ENCODE measurements around the gene SNX33.
"Not testable (repeated sequence)": the region's sequence is repeated elsewhere in the genome, so short reads cannot be mapped to it uniquely, and the experiment has no call there.

The SNX33 gene

DNA sequence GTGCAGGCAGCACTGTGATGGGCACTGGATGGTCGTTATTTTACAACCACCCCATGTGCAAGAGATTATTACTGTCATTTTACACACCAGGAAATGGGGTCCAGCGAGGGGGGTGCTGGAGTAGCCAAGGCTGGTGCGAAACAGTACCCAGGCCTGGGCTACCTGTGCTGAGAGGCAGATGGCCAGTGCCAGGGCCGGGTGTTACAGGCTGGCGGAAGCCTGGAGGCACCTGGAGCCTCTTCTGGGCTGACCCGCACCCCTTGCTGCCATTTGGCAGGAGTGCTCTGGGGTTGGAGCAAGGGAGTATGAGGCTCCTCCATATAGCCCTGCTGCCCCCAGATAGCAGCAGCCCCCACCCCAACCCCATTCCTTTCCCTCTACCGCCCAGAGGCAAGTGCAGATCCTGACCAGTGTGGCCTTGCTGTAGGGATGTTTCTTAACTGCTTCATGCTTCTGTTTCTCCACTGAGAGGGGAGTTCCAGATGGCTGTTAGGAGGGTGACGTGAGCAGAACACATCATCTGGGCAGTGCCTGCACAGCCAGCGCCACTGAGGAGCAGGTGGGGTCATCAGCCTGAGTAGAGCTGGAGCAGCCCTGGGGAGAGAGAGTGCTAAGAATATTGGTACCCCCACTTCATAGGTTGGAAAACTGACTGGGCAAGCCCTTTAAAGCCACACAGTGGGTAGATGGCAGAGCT lies 15.3 kb downstream of the SNX33 start:
- no peak for DNase-seq (ENCODE audit: low read depth)

DNA sequence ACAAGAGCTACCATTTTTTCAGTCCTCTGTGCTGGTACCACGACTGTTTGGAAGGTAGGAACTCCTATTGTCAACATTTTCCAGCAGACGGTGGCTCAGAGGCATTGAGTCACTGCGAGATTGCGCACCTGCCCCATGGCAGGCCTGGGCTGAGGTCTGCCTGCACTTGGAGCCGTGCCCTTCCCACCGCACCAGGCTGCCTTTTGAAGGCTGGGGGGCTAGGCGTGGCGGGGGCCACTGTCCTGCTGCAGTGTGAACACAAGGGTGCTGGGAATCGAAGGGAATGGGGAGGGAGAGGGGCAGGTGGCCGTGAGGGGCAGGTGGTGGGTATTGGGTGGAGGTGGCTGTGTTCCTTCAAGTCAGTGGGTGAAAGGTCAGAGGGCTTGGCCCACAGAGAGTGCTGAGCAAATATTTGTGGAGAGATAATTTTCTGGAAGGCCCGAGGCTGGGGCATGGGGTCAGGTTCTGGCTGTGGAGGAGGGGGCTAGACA lies 16.3 kb downstream of the SNX33 start:
- no peak for DNase-seq (ENCODE audit: low read depth)

- peak; percentile 98 for DNase-seq (ENCODE audit: low read depth)
Measured at GRCh38 chr15:75666823-75667501, 19.2 kb downstream of the SNX33 start.

DNA sequence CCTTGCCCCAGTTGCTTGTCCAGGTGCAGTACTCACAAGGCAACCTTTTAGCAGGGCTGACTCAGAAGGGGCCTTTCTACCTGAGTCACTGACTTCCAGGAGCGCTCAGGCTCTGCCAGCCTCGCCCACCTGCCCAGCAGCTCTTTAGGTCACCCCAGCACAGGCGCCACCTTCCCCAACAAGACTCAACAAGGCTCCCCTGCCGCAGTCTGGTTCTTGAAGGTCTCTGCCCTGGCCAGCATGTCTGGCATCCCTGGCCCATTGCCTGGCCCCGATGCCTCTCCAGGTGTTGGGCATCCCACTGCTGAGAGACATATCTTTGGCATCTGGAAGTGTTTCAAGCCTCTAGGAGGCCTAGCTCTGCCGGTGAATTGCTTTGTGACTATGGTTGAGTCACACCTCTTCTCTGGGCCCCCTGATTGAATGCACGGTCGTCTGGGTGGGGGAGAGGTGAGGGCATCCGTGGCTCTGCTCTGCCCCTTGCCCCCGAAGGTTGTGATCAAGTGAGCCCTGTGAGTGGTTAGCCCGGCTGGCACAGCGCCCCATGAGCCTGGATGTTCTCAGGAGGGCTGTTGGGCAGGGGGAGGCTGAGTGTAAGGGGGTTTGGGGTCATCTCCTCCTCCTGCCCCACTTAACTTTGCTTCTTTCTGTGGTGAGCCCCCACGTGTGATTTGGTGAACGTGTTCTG lies 21.6 kb downstream of the SNX33 start:
- DNase-seq (ENCODE audit: low read depth), result no peak

GRCh38 chr15:75669879-75670212 lies 22.1 kb downstream of the SNX33 start:
- DNase-seq (ENCODE audit: low read depth), result no peak

GRCh38 chr15:75671730-75672602 lies 24.3 kb downstream of the SNX33 start:
- no peak for DNase-seq (ENCODE audit: low read depth)

DNA sequence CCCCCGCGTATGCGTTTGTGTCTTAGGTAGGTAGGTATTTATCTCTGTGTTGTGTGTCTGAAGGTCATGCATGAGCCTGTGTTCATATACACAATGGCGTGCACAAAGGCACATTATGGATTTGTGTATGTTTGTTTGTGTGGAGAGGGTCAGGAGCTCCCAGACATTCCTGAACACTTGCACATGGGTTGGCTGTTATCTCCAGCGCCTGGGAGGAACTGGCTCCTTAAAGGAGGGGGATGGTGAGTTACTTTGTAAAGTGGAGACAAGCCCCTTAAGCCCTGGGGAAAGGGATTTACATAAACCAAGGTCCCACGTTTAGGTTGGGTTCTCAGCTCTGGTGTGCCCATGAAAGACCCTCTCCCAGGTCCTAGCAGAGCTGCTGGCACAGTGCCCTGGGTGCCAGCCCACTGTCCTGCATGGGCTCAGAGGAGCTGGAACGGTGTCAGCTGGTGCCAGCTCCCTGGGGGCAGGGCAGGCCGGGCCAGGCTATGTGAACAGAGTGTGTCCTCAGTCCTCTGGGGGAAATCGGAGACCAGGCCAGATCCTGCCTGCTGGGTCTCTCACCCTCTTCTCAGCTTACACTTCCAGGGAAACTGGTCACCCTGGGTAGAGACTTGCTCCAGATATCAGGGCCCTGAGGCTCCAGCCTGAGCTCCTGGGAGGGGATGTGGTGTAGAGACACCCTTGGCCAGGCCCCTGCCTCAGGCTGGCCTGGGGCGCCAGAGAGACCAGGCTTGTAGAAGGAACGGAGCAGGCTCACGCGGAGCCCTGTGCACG lies 25.1 kb downstream of the SNX33 start:
- peak; percentile 59 for DNase-seq (ENCODE audit: low read depth)

- no peak for DNase-seq (ENCODE audit: low read depth)
Measured at GRCh38 chr15:75673426-75674235, 25.9 kb downstream of the SNX33 start.

DNA sequence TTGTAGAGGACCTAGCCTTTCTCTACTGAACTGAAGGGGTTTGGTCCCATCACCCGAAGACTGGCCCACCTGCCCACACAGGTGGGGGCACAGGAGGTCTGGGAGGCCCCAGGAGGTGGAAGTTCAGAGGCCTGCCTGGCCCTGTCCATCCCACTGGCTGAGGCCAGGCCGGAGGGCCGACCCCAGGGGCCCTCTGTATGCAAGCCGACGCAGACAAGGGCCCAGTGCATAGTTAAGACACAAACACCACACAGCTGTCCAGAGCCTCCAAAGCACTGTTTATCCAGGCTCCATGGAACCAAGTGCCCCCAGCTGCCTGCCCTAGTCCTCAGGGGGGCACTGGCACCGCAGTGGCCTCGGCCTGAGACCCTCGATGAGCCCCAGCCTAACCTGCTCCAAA lies 26.7 kb downstream of the SNX33 start:
- DNase-seq (ENCODE audit: low read depth), result no peak

DNA sequence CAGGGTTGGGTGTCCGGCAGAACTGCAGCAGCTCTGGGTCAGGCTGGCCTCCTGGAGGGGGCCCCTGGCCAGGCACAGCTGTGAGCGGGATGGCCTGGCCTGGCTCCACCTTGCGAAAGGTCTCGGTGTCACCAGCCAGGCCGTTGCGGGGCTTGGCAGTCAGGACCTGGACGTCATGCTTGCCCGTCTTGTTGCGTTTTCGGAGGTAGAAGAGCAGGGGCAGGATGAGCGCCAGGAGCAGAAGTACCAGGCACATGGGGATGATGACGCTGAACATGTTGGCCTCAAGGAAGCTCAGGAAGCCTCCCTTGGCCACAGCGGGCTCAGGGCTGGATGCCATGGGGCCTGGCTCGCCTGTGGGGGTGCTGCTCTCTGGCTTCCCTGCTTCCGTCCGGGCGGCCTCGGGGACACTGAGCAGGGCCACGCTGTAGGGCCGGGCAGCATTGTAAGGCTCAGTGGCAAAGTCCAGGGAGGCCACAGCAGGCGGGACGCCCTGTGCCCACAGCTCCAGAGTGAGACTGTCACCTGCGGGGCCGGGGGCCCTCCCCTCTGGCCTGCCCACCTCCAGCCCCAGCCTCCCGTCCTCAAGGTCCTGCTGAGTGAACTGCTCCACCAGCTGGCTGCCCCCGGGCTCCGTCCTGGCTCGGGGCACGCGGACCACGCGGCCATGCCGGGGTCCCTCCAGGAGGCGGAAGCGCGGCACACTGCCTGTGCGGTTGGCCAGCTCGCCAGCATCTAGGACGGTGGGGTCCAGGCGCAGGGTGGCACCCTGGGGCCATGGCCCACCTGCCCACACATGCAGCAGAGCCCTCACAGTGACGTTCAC lies 28.1 kb downstream of the SNX33 start:
- no peak for DNase-seq (ENCODE audit: low read depth)

DNA sequence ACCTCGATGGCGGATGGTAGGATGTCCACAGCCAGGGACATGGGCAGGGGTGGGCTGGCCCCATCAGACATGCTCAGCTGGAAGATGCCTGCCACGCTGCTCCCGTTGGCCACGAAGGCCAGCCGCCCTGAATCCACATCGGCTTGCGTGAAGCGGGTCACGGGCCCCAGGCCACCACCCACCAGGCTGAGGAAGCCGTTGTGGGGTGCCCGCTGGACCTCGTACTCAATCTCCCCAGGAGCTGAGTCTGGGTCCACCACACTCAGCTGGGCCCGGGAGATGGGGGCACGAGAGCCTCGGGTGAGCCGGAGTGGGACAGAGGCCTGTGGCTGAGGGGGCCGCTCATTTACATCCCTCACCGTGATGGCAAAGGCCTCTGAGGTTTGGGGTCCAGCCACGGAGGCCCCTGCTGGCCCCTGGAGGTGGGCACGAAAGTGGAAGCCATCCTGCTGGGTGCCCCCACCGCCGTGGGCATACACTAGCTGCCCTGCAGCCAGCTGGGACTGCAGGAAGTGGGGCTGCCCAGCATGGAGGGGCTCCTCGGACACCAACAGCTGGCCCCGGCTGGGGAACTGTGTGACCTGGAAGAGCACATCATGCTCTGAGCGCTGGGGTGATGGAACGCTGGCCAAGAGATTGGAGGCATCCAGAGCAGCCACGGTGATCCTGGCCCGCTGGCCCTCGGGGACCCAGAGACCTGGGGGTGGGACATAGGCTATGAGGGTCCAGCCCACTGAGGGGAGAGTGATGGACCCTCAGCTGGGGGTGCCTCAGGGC lies 29.2 kb downstream of the SNX33 start:
- DNase-seq (ENCODE audit: low read depth), result no peak

DNA sequence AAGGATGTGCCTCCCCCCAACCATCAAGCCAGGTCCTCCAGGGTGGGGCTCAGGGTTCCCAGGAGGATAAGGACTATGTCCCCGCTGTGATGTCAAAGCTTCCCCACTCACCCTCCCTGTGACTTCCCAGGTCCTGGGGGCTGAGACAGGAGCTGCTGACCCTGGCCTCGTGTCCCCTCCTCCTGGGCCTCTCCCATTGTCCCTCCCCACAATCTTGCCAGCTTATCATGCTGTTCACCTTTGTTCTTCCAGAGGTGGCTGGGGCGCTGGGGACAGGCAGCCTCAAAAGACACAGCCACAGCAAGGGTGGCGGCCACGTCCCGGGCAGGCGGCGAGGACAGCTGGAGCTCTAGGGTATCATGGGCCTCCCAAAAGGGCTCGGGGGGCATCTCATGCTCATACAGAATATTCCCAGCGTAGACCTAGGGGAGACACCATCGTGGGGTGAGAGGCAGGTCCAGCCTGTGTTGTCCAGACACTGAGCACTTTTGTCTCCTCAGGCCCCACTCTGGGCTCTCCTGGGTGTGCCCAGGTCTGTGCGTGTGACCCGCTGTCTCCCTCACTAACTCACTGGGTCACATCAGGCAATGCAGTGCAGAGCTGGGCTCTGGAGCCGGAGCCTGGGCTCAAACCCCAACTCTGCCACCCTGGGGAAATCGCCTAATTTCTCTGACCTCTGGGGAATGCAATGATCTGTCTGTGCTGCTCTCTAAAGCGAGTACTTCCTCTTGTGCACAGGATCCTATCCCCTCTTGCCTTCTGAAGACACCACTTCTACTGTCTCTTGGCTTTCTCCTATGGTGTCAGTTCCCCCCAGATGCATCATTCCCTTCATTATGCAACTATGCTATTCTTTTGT lies 30.0 kb downstream of the SNX33 start:
- no peak for DNase-seq (ENCODE audit: low read depth)

DNA sequence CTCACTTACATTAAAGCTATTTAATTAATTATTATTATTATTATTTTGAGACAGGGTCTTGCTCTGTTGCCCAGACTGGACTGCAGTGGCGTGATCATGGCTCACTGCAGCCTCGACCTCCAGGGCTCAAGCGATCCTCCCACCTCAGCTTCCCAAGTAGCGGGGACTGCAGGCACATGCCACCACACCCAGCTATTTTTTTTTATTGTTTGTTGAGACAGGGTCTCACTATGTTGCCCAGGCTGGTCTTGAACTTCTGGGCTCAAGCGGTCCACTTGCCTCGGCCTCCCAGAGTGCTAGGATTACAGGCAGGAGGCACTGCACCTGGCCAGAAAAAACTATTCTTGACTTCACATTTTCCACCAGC lies 30.6 kb downstream of the SNX33 start:
- DNase-seq (ENCODE audit: low read depth), result not testable (repeated sequence)

GRCh38 chr15:75680007-75680789 lies 32.5 kb downstream of the SNX33 start:
- DNase-seq (ENCODE audit: low read depth), result no peak

DNA sequence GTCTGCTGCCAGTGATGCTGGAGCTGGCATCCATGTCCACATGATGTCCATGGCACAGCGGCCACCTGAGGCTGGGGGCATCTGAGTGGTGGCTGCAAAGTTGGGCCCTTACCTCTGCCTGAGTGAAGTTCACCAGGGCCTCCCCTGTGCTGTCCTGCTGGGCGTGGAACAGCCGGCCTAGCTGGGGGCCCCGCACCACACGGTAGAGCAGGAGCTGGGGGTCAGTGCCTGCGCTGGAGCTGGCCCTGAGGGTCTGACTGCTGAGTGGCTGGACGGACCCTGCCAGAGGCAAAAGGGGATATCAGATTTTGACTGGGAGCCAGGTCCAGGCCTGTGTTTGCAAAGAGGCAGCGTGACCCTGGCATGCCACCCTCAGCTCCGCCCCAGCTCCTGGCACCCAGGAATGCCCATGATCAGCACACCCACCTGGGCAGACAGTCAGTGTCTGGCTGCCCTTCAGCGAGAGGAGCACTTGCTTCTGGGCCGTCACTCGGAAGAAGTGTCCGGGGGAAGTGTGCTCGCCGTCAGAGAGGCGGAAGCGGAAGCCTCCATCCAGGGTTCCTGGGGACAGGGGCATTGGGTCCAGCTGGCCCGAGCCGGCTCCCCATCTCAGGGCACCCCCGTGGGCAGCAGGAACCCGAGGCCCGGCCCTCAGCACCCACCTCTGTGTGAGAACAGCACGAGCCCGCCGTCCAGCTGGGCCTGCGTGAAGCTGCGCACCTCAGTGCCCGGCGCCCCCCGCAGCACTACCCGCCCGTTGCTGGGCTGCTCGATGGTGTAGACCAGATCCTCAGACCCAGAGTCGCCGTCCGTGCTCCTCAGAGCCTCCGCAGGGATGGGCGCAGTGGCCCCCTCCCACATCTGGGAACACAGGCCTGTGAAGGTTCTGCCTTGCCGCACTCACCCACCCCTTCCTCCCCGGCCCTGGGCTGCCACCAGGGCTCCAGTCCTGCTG lies 34.7 kb downstream of the SNX33 start:
- DNase-seq (ENCODE audit: low read depth), result no peak

All from non-pigmented ciliary epithelial cell (primary cell).